NCI-H2081 treated with DMSO at 0.1 percent for 48 hours (cell line): ENCODE results near the gene UBE2O.

Experiments used
- DNase-seq: peaks from one replicate; lab custom pipeline; 2025; lab: John Stamatoyannopoulos, UW

The UBE2O gene

DNA sequence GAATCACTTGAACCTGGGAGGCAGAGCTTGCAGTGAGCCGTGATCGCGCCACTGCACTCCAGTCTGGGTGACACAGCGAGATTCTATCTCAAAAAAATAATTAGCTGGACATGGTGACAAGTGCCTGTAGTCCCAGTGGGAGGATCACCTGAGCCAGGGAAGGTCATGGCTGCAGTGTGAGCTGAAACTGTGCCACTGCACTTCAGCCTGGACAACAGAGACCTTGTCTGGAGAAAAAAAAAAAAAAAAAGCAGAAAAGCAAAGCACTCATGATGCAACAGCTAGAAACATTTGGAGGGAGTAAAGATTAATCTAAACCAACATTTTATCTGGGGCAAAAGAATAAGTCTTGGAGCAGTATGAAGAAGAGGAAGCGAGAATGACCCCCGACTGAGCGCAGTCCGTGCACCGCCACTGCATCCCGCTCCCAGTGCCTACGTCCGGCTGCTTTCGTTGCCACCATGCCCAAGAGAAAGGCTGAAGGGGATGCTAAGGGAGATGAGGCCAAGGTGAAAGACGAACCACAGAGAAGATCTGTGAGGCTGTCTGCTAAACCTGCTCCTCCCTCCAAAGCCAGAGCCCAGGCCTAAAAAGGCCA is 107.5 kb downstream of the UBE2O start:
- no peak for DNase-seq

- no peak for DNase-seq
Measured at GRCh38 chr17:76343106-76343505, 109.8 kb downstream of the UBE2O start.

- no peak for DNase-seq
Measured at GRCh38 chr17:76341301-76341700, 111.7 kb downstream of the UBE2O start.
